Stimulated activated naive CD8-positive, alpha-beta T cell treated with anti-CD3 and anti-CD28 coated beads, Interleukin-15, Interleukin-2, amounts not matched to agents 100 U/mL and 50 U/mL, for 24 hours (primary cell): ENCODE measurements around the gene CAMK2G.
"Not testable (repeated sequence)": the region's sequence is repeated elsewhere in the genome, so short reads cannot be mapped to it uniquely, and the experiment has no call there.

Experiments
- ATAC-seq: fragments of 150-1000 bp; cut with Tn5 transposase; one replicate; pipeline ENCODE4 v1.10.0; 2021
- DNase-seq: peaks from one replicate; pipeline ENCODE4 v3.0.0; 2021

The CAMK2G gene

GRCh38 chr10:73791871-73792400, 82.4 kb downstream of the CAMK2G start:
- DNase-seq (no peak), ATAC-seq (no peak)

GRCh38 chr10:73790886-73791625, 83.3 kb downstream of the CAMK2G start:
- ATAC-seq (no peak), DNase-seq (no peak)

GRCh38 chr10:73789659-73790055, 84.7 kb downstream of the CAMK2G start:
- no peak for DNase-seq
- no peak for ATAC-seq

- DNase-seq: no peak
Measured at GRCh38 chr10:73788864-73789658, 85.3 kb downstream of the CAMK2G start.

GRCh38 chr10:73787031-73787800, 87.1 kb downstream of the CAMK2G start:
- DNase-seq, ATAC-seq: not testable (repeated sequence)

More at GRCh38 chr10:73788864-73789658, 85.3 kb downstream of the CAMK2G start:
- no peak for ATAC-seq

GRCh38 chr10:73786512-73786885, 87.9 kb downstream of the CAMK2G start:
- DNase-seq: no peak
- ATAC-seq: no peak

GRCh38 chr10:73785721-73786511, 88.4 kb downstream of the CAMK2G start:
- ATAC-seq (no peak), DNase-seq (peak; percentile 56)

GRCh38 chr10:73785211-73785720, 89.1 kb downstream of the CAMK2G start, which contains the start of gene ZSWIM8:
ZSWIM8 (plus strand) TSS chr10:73785606; CDS start chr10:73785879, 273 bp downstream.
- ATAC-seq (peak; percentile 89), DNase-seq (peak; percentile 86)

- ATAC-seq: no peak
Measured at GRCh38 chr10:73782749-73783085, 91.6 kb downstream of the CAMK2G start.

GRCh38 chr10:73781879-73782748, 92.2 kb downstream of the CAMK2G start, which contains the start of gene CHCHD1:
CHCHD1 (plus strand) TSS chr10:73782048; CDS start chr10:73782076, 28 bp downstream.
- ATAC-seq (peak; percentile 79), DNase-seq (peak; percentile 94)

More at GRCh38 chr10:73782749-73783085, 91.6 kb downstream of the CAMK2G start:
- DNase-seq: no peak

- ATAC-seq (peak; percentile 2), DNase-seq (no peak)
Measured at GRCh38 chr10:73781548-73781878, 92.8 kb downstream of the CAMK2G start.

GRCh38 chr10:73780966-73781365, 93.4 kb downstream of the CAMK2G start:
- ATAC-seq: no peak
- DNase-seq: no peak

- no peak for ATAC-seq
Measured at GRCh38 chr10:73780301-73780700, 94.1 kb downstream of the CAMK2G start.

GRCh38 chr10:73779539-73780197, 94.7 kb downstream of the CAMK2G start:
- no peak for DNase-seq

More at GRCh38 chr10:73780301-73780700, 94.1 kb downstream of the CAMK2G start:
- DNase-seq: no peak

GRCh38 chr10:73779018-73779417, 95.3 kb downstream of the CAMK2G start:
- ATAC-seq: no peak
- DNase-seq: no peak

More at GRCh38 chr10:73779539-73780197, 94.7 kb downstream of the CAMK2G start:
- ATAC-seq: no peak

- ATAC-seq (no peak), DNase-seq (no peak)
Measured at GRCh38 chr10:73774637-73775036, 99.7 kb downstream of the CAMK2G start.

- DNase-seq (peak; percentile 42), ATAC-seq (no peak)
Measured at GRCh38 chr10:73773152-73773879, 101.0 kb downstream of the CAMK2G start.

GRCh38 chr10:73772281-73773151, 101.8 kb downstream of the CAMK2G start:
- DNase-seq: peak; percentile 87
- peak; percentile 76 for ATAC-seq
